ENCODE data around the gene MIXL1. TPM values are rescaled to one million over a fixed set of nuclear protein-coding genes. Genes with fewer than 3 reads are reported as not detected.
A peak's percentile ranks its signal among the peaks of the same experiment; 100 is the strongest.

The MIXL1 gene
- polyA plus RNA-seq (2011; rRNA removed), result 0.07 and 0.09 TPM in 2 replicates
- not detected in 2 replicates for polyA minus RNA-seq (2011; rRNA and poly(A)+ RNA removed)

DNA sequence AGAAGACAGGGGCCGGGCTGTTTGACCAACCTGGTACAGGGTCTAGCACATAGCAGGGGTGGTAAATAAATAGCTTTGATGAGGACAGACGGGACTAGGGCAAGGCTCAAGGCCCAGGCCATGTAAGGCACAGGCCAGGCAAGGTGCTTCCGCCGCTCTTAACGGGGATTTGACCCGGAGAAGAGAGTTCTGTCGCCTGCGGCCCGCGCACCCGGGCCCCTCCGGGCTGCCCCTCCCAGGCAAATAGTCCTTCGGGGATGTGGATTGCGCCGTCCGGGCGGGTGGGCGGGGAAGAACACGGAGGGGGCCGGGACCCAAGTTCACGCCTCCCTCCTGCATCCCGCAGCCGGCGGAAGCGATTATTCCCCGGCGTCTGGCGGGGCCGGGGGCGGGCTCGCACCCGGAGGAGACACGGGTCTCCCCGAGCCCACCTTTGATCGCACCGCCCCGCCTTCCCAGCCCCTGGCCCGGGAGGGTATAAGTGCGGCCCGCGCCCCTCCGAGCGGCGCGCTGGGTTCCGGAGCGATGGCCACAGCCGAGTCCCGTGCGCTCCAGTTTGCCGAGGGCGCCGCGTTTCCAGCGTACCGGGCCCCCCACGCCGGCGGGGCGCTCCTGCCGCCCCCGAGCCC, at the start of gene MIXL1:
Gene MIXL1, plus strand, starts transcription at position 508 of the 629 bp plus-strand sequence. Its CDS starts 18 bp downstream, at position 526.
- Histone ChIP-seq H3K4me3 (ENCODE audit: low read depth, low read length) (peak within 1 kb of the TSS; percentile 45), H3K36me3 (ENCODE audit: control insufficient read depth, insufficient read depth, low read length) (no peaks in the 10 kb centered on the region), H3K27me3 (ENCODE audit: control insufficient read depth, insufficient read depth, low read length) (peaks cover 7% of the 10 kb centered on the region; the same call in 1 of the 2 replicates)
- no peak for TF ChIP-seq CTCF (IDR thresholded peaks at IDR 0.05; ENCODE audit: insufficient read depth, low read depth, low read length)
- DNase-seq (ENCODE audit: low read depth), result no peak
- ChIA-PET CTCF (interaction anchor here (0.8 to 1.0 kb wide), 2 partner anchors 20 to 27 kb away, joined by 3 to 5 read pairs; no protein-coding TSS in a partner anchor), POLR2A (no interaction called here)

DNA sequence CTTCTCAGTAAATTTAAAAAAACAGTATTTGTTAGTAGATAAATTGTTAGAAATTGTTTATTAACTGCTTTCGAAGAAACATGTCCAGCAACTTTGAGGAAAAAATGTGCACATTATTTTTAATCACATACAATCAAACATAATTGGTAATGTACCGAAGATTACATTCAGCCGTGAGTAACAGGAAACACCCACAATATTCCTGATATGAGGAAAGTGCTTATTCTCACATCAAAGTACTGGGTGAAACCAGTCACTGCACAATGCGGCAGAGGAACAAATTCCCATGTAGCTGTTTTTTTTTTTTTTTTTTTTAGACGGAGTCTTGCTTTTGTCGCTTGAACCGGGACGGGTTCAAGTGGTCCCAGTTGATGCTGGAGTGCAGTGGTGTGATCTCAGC, 46.6 kb upstream of the MIXL1 start:
- POLR2A ChIA-PET, result no interaction called here
- TF ChIP-seq CTCF (IDR thresholded peaks at IDR 0.05; ENCODE audit: insufficient read depth, low read depth, low read length), result no peak
- CTCF ChIA-PET, result interaction anchor here (1.1 kb wide), 1 partner anchor 51 kb away, joined by 5 read pairs; no protein-coding TSS in a partner anchor

GRCh38 chr1:226181996-226182714, 41.3 kb upstream of the MIXL1 start:
- Histone ChIP-seq H3K27me3 (ENCODE audit: control insufficient read depth, insufficient read depth, low read length) (no peaks in the 10 kb centered on the region), H3K4me3 (ENCODE audit: low read depth, low read length) (no peak overlapping the region), H3K36me3 (ENCODE audit: control insufficient read depth, insufficient read depth, low read length) (peaks cover 1% of the 10 kb centered on the region; the same call in 1 of the 2 replicates)
- ChIA-PET CTCF (interaction anchor here (1.3 to 1.4 kb wide), 2 partner anchors 14 to 16 kb away, joined by 3 to 5 read pairs; no protein-coding TSS in a partner anchor), POLR2A (no interaction called here)
- TF ChIP-seq CTCF (IDR thresholded peaks at IDR 0.05; ENCODE audit: insufficient read depth, low read depth, low read length), result peak; percentile 42
- no peak for DNase-seq (ENCODE audit: low read depth)

More for the DNA sequence above, 46.6 kb upstream of the MIXL1 start:
- no peak for DNase-seq (ENCODE audit: low read depth)
- H3K4me3 ChIP-seq (ENCODE audit: low read depth, low read length), result no peak overlapping the region
- no peaks in the 10 kb centered on the region for H3K27me3 ChIP-seq (ENCODE audit: control insufficient read depth, insufficient read depth, low read length)
- H3K36me3 ChIP-seq (ENCODE audit: control insufficient read depth, insufficient read depth, low read length), result peaks cover 3% of the 10 kb centered on the region

DNA sequence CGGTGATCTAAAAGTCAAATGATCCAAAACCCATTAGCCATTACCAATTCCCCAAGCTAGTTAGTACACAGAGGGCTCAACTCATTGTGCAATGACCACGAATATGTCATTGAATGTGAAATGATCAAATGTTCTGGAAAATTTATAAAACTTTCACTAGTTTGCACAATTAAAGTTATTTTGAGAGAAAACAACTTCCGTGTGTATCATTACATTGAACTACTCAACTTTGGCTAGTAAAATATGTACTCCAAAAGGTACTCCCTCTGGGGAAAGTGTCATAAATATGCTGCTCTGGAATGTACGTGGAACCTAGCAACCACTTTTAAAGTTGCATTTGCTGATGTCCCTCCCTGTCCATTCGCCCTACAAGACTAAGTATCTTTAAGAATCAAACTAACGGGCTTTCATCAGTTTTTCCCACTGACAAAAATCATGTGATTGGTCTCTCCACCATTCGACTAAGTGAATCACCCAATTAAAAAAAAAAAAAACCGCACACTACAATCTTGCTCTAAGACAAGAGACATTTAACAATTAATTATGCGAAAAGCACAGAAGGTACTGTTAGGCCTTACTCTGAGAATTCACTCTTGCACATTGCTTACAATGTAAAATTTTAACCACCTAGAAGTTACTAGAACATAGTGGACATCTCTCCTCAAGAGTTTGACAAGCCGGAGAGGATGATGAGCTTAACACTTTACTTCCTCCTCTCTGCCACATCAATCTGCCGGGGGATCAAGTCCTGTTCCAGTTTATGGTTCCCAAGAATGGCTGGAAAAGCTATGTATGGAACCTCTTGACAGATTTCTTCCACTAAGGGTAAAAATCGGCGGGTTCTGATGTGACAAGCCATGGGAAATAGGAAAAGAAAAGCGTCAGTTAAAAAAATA, 38.1 kb upstream of the MIXL1 start:
- ChIA-PET POLR2A (no interaction called here), CTCF (interaction anchor here (0.6 to 2.9 kb wide), 3 partner anchors 12 to 231 kb away, joined by 3 to 20 read pairs (median 7); no protein-coding TSS in a partner anchor)
- DNase-seq (ENCODE audit: low read depth), result no peak
- peak overlapping the region; percentile 85 for H3K4me3 ChIP-seq (ENCODE audit: low read depth, low read length)
- no peak for TF ChIP-seq CTCF (IDR thresholded peaks at IDR 0.05; ENCODE audit: insufficient read depth, low read depth, low read length)
- H3K27me3 ChIP-seq (ENCODE audit: control insufficient read depth, insufficient read depth, low read length), result no peaks in the 10 kb centered on the region
- no peaks in the 10 kb centered on the region; the same call in 1 of the 2 replicates for H3K36me3 ChIP-seq (ENCODE audit: control insufficient read depth, insufficient read depth, low read length)

Measured in BJ (cell line).